GM18505 (cell line): ENCODE measurements around the gene RCN2.
A peak's percentile ranks its signal among the peaks of the same experiment; 100 is the strongest.
"Not testable (repeated sequence)": the region's sequence is repeated elsewhere in the genome, so short reads cannot be mapped to it uniquely, and the experiment has no call there.

ENCODE experiments used
- ATAC-seq: cut with Tn5 transposase; IDR thresholded peaks from one replicate; pipeline ENCODE4 v1.9.1; 2021; ENCODE audit not compliant: unreplicated experiment
- POLR2A ChIP-seq: IDR thresholded peaks from 4 replicates; pipeline ENCODE4 v1.6.1; 2011; ENCODE audit warnings: borderline replicate concordance; ENCODE audit not compliant: insufficient read depth, insufficient read length; ENCODE audit errors: extremely low read depth

Gene RCN2, protein sequence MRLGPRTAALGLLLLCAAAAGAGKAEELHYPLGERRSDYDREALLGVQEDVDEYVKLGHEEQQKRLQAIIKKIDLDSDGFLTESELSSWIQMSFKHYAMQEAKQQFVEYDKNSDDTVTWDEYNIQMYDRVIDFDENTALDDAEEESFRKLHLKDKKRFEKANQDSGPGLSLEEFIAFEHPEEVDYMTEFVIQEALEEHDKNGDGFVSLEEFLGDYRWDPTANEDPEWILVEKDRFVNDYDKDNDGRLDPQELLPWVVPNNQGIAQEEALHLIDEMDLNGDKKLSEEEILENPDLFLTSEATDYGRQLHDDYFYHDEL

DNA sequence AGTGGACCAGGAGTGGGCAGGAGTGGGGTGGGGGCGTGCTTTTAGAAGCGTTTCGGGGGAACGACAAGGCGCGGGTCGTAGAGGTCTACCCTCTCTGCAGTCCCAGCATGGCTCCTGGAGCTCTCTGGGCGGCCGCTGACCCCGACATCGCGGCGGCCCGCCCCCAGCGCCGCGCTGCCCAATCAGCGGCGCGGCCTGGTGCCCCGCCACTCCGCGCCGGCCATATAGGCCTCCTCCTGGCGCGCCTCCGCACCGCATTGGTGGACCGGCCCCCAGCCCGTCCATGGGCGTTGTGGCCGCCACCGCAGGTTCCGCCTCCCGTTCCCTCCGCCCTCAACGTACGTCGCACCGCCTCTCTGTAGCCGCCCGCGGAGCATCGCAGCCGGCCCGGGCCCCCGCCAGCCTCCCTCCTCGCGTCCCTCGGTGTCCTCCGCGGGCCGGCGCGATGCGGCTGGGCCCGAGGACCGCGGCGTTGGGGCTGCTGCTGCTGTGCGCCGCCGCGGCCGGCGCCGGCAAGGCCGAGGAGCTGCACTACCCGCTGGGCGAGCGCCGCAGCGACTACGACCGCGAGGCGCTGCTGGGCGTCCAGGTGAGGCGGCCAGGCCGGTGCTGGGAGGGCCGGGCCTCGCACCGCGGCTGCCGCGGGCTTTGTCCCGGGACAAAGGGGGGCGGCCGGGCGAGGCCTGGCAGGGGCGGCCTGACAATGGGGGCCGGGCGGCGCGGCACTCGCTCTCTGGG, at the start of gene RCN2:
TSS of gene RCN2 (plus strand) at position 353 of the 738 bp plus-strand sequence. CDS start at position 446, 93 bp downstream.
- TF ChIP-seq POLR2A = peak; percentile 93
- ATAC-seq = peak; percentile 95

DNA sequence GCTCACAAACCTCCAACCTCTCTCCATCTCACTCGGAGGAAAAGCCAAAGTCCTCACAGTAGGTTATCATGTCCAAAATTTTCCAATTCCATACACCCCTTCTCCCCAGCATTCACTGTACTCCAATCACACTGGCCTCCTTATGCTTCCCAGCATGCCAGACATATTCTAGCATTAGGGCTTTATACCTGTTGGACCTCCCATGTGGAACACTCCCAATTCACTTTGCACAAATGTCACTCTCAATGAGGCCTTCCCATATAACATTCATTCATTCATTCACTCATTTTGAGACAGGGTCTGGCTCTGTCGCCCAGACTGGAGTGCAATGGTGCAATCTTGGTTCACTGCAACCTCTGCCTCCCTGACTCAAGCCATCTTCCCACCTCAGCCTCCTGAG, 46.3 kb upstream of the RCN2 start:
- no peak for ATAC-seq
- TF ChIP-seq POLR2A = no peak

DNA sequence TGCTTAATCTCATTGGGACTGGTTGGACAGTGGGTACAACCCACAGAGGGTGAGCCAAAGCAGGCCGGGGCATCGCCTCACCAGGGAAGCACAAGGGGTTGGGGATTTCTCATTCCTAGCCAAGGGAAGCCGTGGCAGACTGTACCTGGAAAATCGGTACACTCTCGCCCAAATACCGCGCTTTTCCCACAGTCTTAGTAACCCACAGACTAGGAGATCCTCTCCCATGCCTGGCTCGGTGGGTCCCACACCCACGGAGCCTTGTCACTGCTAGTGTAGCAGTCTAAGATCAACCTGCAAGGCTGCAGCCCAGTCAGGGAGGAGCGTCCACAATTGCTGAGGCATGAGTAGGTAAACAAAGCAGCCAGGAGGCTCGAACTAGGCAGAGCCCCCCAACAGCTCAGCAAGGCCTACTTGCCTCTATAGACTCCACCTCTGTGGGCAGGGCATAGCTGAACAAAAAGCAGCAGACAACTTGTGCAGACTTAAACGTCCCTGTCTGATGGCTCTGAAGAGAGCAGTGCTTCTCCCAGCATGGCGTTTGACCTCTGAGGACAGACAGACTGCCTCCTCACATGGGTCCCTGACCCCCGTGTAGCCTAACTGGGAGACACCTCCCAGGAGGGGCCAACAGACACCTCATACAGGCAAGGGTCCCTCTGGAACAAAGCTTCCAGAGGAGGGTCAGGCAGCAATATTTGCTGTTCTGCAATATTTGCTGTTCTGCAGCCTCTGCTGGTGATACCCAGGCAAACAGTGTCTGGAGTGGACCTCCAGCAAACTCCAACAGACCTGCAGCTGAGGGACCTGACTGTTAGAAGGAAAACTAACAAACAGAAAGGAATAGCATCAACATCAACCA, 44.0 kb upstream of the RCN2 start:
- not testable (repeated sequence) for ATAC-seq

DNA sequence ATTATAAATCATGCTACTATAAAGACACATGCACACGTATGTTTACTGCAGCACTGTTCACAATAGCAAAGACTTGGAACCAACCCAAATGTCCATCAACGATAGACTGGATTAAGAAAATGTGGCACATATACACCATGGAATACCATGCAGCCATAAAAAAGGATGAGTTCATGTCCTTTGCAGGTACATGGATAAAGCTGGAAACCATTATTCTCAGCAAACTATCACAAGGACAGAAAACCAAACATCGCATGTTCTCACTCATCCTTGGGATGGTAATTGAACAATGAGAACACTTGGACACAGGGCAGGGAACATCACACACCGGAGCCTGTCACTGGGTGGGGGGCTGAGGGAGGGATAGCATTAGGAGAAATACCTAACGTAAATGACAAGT, 38.7 kb upstream of the RCN2 start:
- ATAC-seq = not testable (repeated sequence)

DNA sequence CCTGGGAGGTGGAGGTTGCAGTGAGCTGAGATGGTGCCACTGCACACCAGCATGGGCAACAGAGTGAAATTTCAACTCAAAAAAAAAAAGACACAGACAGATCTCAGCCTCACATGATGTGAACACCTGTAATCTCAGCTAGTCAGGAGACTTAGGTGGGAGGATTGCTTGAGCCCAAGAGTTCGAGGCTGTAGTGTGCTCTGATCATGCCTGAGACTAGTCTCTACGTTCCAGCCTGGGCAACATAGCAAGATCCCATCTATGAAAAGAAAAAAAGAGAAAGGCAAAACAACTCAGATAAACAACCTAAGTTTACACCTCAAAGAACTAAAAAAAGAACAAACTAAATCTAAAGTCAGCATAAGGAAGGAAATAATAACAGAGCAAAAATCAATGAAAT, 37.4 kb upstream of the RCN2 start:
- ATAC-seq = no peak
- TF ChIP-seq POLR2A = no peak

DNA sequence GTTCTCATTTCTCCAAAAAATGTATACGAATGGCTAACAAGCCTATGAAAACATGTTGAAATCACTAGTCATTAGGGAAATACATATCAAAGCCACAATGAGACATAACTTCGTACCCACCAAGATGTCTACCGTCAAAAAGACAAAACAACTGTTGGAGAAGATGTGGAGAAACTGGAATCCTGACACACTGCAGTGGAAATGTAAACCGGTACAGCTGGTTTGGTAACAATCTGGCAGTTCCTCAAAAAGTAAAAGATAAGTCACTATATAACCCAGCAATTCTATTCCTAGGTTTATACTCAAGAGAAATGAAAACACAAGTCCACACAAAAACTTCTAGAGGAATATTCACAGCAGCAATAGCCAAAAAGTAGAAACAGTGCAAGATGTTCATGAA, 33.4 kb upstream of the RCN2 start:
- TF ChIP-seq POLR2A = no peak
- ATAC-seq = no peak

DNA sequence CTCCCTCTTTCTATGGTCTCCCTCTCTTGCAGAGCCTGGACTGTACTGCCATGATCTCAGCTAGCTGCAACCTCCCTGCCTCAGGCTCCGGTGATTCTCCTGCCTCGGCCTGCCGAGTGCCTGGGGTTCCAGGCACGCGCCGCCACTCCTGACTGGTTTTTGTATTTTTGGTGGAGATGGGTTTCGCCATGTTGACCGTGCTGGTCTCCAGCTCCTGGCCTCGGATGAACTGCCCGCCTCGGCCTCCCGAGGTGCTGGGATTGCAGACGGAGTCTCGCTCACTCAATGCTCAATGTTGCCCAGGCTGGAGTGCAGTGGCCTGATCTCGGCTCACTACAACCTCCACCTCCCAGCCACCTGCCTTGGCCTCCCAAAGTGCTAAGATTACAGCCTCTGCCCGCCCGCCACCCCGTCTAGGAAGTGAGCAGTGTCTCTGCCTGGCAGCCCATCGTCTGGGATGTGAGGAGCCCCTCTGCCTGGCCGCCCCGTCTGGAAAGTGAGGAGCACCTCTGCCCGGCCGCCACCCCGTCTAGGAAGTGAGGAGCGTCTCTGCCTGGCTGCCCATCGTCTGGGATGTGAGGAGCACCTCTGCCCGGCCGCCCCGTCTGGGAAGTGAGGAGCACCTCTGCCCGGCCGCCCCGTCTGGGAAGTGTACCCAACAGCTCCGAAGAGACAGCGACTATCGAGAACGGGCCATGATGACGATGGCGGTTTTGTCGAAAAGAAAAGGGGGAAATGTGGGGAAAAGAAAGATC, 32.2 kb upstream of the RCN2 start:
- ATAC-seq = not testable (repeated sequence)

DNA sequence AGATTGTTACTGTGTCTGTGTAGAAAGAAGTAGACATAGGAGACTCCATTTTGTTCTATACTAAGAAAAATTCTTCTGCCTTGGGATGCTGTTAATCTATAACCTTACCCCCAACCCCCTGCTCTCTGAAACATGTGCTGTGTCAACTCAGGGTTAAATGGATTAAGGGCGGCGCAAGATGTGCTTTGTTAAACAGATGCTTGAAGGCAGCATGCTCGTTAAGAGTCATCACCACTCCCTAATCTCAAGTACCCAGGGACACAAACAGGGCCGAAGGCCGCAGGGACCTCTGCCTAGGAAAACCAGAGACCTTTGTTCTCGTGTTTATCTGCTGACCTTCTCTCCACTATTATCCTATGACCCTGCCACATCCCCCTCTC, 31.6 kb upstream of the RCN2 start:
- not testable (repeated sequence) for ATAC-seq

DNA sequence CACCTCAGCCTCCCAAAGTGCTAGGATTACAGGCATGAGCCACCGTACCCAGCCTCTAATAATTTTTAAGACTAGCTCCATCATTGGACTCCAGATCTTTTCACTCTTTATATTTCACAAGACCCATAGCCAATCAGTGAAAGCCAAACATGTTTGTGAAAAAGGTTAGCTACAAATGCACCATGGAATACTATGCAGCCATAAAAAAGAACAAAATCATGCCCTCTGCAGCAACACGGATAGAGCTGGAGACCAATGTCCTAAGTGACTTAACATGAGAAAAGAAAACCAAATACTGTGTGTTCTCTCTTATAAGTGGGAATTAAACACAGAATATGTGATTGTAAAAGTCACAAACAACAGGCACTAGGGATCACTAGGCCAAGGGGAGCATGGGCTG, 29.6 kb upstream of the RCN2 start:
- TF ChIP-seq POLR2A = no peak
- ATAC-seq = no peak

DNA sequence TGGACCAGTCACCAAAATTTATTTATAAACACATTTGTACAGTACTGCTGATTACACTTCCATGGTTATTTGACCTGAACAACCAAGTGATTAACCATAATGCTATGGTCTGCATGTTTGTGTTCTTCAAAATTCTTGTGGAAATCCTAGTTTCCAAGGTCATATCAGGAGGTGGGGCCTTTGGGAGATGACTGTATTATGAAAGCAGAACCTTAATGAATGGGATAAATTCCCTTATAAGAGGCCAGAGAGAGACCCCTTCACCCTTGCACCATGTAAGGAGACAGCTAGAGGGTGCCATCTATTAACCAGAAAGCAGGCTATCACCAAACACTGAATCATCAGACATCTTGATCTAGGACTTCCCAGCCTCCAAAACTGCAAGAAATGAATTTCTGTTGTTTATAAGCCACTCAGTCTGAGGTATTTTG, 28.3 kb upstream of the RCN2 start:
- no peak for TF ChIP-seq POLR2A
- ATAC-seq = no peak

DNA sequence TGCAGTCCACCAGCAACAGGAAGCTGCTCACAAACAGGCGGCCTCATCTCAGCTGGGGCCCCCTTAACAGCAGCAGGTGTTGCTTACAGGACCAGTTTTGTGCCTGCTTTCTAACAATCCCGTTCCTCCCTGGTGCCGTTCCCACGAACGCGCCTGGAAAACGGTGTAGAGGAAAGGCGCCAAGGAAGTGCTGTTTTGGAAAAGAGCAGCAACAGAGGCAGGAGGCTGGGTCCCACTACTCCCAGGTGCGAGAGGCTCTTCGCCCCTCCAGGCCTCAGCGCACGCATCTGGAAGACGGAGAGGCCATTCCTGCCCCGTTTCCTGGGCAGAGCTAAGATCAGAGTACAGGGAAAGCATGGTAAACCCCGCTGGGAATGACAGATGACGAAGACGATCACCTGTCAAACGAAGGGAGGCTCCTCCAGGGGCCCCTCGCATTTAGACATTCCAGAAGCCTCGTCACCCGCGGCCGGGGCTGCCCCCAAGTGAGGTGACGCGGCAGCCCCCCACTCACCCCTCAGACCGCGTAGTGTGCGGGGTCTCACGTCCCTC, 27.0 kb upstream of the RCN2 start:
- ATAC-seq = peak; percentile 10
- no peak for TF ChIP-seq POLR2A

DNA sequence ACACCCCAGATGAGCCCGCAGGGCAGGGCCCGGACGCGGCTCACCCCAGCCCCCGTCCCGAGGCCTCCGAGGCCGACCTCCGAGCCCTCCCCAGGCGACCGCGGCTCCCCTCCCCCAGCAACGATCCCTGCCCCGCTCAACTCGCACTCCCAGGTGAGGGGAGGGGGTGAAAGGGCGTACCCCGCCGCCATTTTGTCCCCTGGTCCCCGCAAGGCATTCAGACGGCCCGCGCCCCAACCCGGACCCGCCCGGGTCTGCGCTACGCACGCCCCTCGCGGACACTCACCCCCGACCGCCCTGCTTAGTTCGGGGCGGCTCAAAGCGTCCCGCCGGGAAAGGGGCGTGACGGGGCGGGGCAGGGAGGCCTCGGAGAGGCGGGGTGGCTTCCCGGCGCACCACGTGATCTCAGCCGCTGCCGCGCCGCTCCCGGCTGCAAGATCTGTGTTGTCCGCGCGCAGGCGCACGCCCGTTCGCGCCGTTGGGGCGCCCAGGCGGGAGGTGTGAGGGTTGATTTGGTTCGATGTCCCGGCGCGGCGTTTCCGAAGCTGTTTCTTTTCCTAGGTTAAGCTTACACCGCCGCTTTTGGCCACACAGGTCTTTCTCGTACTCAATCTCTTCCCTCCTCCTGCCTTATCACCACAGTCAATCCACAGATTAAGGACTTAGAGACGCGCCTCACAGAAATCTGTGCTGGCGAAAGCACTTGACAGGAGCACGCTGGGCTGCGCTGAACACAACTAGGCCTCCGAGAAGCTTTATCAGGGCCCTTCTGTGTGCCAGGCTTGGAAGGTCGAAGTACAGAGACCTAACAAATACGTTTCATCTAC, 26.3 kb upstream of the RCN2 start, which contains the start of gene SCAPER:
TSS of gene SCAPER (minus strand) at position 328 of the 827 bp plus-strand sequence. CDS start 21,523 bp downstream, outside the sequence.
- TF ChIP-seq POLR2A = peak; percentile 77
- ATAC-seq = peak; percentile 85
